DMS 273 (cell line): ENCODE data around the gene ZNF195.
"Not testable (repeated sequence)": the region's sequence is repeated elsewhere in the genome, so short reads cannot be mapped to it uniquely, and the experiment has no call there.

Source experiments
- DNase-seq: peaks from one replicate; lab custom pipeline; 2025; ENCODE audit not compliant: unreplicated experiment; lab: John Stamatoyannopoulos, UW

The ZNF195 gene

GRCh38 chr11:3356858-3357257, 22.1 kb downstream of the ZNF195 start:
- DNase-seq: no peak

DNA sequence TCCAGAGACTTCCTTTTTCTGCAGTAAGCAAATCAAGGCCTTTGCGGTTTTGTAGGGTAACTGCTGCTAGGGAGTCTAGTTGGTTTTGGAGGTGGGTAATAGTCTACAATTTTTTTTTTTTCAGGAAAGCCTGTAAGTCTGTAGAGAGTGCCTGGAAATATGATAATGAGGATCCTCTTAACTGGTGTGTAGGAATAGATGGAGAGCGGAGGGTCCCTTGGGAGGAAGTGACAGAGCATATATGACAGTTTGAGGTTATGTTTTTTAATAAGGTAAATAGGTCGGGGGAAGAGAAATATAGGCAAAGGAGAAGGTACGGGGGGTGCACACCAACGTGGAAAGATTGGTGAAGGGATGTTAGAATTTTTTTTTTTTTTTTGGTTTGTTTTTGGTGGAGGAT, 25.9 kb downstream of the ZNF195 start:
- DNase-seq: no peak

DNA sequence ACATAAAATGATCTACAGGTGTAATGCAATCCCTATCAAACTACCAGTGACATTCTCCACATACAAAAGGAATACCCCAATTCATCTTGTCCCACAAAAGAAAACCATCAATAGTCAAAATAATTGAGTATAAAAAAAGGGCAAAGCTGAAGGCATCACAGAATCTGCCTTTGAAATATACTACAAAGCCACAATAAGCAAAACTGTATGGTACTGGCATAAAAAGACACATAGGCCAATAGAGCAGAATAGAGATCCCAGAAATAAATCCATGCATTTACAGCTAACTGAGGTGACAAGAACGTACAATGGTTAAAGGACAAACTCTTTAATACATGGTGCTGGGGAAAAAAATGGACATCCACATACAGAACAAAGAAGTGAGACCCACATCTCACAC, 31.8 kb downstream of the ZNF195 start:
- no peak for DNase-seq

DNA sequence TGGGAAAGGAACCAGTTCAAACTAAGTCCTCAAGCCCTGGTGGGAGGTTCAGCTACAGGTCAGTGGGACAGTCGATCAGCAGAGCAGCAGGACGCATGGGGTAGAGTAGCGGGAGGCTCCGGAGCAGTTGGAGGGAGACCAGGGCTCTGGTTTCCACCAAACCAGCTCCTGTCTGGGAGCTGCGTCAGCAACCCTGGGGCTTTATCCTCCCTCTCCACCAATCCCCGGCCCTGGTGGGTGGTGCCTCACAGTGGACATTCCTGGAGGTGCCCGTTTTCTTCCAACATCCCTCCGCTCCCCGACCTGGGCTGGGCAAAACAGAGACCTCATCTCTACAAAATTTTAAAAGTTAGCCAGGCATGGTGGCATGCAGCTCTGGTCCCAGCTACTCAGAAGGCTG, 32.4 kb downstream of the ZNF195 start:
- no peak for DNase-seq

DNA sequence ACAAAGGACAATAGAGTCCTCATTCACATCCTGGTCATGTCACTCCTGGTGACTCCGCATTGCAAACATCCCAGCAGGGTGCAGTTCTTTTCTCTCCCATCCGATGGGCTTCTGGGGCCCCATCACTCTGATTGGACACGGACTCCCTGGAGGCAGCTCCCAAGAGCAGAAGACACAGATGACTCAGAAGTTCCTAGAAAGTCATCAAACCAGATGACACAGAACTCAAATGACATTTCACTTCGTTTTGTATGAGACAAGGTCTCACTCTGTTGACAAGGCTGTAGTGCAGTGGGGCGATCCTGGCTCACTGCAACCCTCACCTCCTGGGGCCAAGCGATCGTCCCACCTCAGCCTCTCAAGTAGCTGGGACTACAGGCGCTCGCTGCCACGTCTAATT, 33.2 kb downstream of the ZNF195 start:
- no peak for DNase-seq

DNA sequence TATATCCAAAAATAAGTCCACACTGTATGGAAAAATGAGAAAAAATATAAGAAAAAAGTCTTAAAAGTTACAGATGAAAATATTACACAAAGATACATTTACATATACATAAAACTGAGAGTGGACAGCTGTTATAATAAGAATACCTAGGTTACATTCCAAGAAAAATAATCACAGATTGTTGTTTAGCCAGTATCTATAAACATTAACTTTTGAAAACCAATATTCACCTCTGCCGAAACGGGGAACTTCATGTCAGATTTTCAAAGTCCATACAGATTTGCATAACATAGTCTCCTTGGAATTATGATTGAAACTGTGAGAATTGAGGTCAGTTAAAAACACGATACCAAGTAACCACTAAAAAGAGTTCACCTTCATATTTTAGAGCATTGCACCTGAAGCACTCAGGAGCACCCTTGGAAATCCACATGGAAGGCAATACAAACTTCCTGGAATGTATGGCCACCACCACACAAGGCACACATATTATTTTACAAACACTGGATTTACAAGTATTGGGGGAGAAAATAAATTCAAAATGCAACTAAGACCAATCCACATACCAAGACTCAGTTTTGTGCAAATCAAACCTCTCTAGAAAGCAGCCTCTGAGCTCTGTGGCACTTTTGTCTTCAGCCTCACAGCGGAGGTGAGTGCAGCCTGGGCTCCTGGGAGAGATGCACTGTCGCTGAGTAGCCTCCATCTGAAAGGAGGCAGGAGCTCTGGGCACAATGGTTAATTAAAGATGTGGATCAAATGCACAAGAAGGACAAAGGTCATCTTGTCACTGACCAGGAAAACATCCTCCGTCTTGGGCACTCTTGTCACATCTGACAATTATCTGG, 34.4 kb downstream of the ZNF195 start:
- no peak for DNase-seq

DNA sequence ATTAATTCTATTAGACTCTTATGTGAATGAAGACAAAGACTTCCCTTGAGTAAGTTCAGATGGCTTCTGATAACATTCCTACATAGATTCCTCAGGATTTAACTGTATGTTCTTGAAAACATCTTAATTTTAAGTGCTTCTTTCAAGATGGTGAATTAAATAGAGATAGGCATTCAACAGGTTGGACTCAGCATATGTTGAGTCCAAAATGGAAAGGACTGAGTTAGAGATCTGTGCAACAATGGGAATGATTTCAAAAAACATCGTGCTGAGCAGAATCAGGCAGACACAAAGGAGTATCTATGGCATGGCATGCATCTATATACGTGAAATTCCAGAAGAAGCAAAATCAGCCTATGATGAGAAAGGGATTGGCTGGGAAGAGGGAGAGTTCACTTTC, 36.2 kb downstream of the ZNF195 start:
- DNase-seq: no peak

DNA sequence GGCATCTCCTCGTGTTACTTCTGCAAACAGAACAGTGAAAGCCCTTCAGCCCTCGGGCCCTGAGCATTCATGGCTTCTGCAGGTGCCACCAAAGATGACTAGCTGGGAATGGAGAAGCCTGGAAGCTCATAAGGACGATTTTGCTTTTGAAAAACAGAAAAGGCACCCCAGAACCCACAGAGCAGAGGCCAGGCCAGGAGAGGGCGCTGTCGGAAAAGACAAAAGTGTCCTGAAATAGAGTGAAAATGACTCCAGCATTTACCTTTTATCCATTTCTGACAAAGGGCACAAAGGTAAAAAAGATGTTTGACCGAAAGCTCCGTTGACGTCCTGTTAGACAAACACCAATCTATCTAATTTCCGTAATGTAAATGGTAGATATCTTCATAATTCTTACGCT, 37.6 kb downstream of the ZNF195 start:
- peak; percentile 75 for DNase-seq

GRCh38 chr11:3340025-3340424, 38.9 kb downstream of the ZNF195 start:
- no peak for DNase-seq

DNA sequence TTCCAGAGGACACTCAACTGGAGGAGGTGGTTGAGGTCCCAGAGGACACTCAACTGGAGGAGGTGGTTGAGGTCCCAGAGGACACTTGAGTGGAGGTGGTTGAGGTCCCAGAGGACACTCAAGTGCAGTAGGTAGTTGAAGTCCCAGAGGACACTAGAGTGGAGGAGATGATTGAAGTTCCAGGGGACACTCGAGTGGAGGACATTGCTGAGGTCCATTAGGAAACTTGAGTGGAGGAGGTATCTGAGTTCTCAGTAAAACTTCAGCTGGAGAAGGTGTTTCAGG, 39.7 kb downstream of the ZNF195 start:
- no peak for DNase-seq

- no peak for DNase-seq
Measured at GRCh38 chr11:3338569-3339339, 40.2 kb downstream of the ZNF195 start.

- DNase-seq: not testable (repeated sequence)
Measured at GRCh38 chr11:3336420-3336819, 42.5 kb downstream of the ZNF195 start.

GRCh38 chr11:3333157-3333556, 45.8 kb downstream of the ZNF195 start:
- not testable (repeated sequence) for DNase-seq

DNA sequence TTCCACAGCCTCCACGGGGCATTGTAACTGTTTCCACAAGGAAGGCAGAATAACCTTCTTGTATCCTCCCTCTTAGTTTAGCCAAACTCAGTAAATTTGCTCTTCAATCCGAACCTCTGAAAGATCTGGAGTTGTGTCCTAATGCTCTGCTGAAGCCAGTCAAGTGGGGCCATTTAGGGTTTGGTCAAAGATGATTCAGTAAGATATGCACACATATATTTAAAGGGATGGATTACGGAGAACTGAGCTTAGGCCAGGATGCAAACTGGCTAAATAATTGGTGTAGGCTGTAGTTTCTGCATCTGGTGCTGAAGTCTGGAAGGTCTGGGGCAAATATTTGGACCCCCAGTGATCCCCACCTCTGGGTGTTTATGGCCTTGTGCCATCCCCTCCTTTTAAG, 47.9 kb downstream of the ZNF195 start:
- not testable (repeated sequence) for DNase-seq

GRCh38 chr11:3330064-3330463, 48.9 kb downstream of the ZNF195 start:
- not testable (repeated sequence) for DNase-seq

- DNase-seq: not testable (repeated sequence)
Measured at GRCh38 chr11:3328503-3328902, 50.4 kb downstream of the ZNF195 start.

DNA sequence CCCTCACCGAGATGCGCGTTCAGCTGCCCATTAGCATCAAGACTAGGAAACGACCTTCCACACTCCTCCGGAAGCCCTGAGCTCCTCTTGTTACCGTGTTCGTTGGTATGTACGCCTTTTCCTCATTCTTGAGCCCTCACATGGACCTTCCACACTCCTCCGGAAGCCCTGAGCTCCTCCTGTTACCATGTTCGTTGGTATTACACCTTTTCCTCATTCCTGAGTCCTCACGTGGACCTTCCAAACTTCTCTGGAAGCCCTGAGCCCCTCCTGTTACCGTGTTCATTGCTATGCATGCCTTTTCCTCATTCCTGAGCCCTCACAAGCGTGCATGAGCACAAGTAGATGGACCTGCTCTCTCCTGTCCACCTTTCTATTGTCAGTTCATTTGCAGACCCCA, 52.5 kb downstream of the ZNF195 start:
- DNase-seq: not testable (repeated sequence)

DNA sequence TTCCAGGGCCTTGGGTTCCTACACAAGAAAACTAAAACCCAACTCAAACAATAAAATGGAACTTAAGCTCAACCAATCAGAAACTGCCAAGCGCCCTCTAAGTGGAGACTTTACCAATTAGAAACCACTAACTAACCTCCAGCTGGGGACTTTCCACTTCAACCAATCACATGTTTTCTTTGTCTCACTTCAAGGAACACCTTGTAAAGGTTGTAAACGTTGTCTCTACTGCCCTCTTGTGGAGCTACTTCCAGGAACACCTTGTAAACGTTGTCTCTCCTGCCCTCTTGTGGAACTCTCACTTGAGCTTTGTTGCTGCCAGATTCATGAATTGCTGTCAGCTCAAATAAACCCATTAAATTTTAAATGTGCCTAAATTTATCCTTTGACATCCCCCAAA, 54.2 kb downstream of the ZNF195 start:
- not testable (repeated sequence) for DNase-seq
